OCI-LY7 (cell line): Measurements from ENCODE around the gene RPL41.

Experiments used
- CTCF ChIP-seq: fragments of 200-600 bp; sonication (generic); conservative IDR thresholded peaks from 2 replicates; pipeline ENCODE4 v1.5.1; 2014; ENCODE audit warnings: mild to moderate bottlenecking, antibody characterized with exemption, low read length, moderate library complexity, mixed read lengths
- EZH2phosphoT487 ChIP-seq: fragments of 200-600 bp; sonication (generic); IDR thresholded peaks from 2 replicates; pipeline ENCODE4 v1.6.1; 2018; ENCODE audit warnings: low read depth, borderline replicate concordance, mild to moderate bottlenecking, mixed run types, antibody characterized with exemption, low read length, moderate library complexity, mixed read lengths

GRCh38 chr12:56116267-56117081, at the start of gene RPL41:
- TF ChIP-seq CTCF, result no peak; the same call in 1 of the 2 replicates
- no peak for TF ChIP-seq EZH2phosphoT487
